SU-DHL-6 (cell line): Measurements from ENCODE around the gene WDR36.

Experiments used
- H2AFZ ChIP-seq: fragments of 200-600 bp; sonication (generic); 2 replicates; pipeline ENCODE4 v1.6.1; 2014; ENCODE audit warnings: low read depth, mild to moderate bottlenecking, moderate library complexity, mixed read lengths, antibody characterized with exemption, low read length; ENCODE audit not compliant: severe bottlenecking
- H3F3A ChIP-seq: fragments of 200-600 bp; shearing (Covaris generic); 2 replicates; pipeline ENCODE4 v1.6.0; 2016; ENCODE audit warnings: antibody characterized with exemption, mild to moderate bottlenecking; ENCODE audit not compliant: insufficient read depth
- H3K27ac ChIP-seq: fragments of 200-600 bp; sonication (generic); 2 replicates; pipeline ENCODE4 v1.5.1; 2016; ENCODE audit warnings: low read depth, mild to moderate bottlenecking, low read length, moderate library complexity, mixed read lengths
- H3K27me3 ChIP-seq: fragments of 200-600 bp; sonication (generic), shearing (Covaris generic); 2 replicates; pipeline ENCODE4 v1.6.0; 2014; ENCODE audit warnings: mild to moderate bottlenecking, low read length
- H3K36me3 ChIP-seq: fragments of 200-600 bp; sonication (generic); 2 replicates; pipeline ENCODE4 v1.6.1; 2014; ENCODE audit warnings: mild to moderate bottlenecking, low read length, mixed read lengths
- H3K4me2 ChIP-seq: fragments of 300-600, 200-600 bp; shearing (Covaris generic), sonication (generic); 2 replicates; pipeline ENCODE4 v1.6.0; 2014; ENCODE audit warnings: low read length, low read depth, mild to moderate bottlenecking; ENCODE audit not compliant: poor library complexity, severe bottlenecking
- H3K4me3 ChIP-seq: fragments of 200-600 bp; sonication (generic); 2 replicates; pipeline ENCODE4 v1.5.1; 2014; ENCODE audit warnings: antibody characterized with exemption, low read length, mild to moderate bottlenecking, mixed read lengths; ENCODE audit not compliant: insufficient read depth, poor library complexity, severe bottlenecking
- H3K79me2 ChIP-seq: fragments of 200-600 bp; sonication (generic); 2 replicates; pipeline ENCODE4 v1.6.1; 2014; ENCODE audit warnings: mild to moderate bottlenecking, low read length, moderate library complexity; ENCODE audit not compliant: insufficient read depth
- H3K9ac ChIP-seq: fragments of 200-600 bp; sonication (generic); 2 replicates; pipeline ENCODE4 v1.7.0; 2014; ENCODE audit warnings: mild to moderate bottlenecking, low read length
- H3K9me2 ChIP-seq: fragments of 200-600 bp; sonication (generic); replicated peaks from 2 replicates; pipeline ENCODE4 v1.6.1; 2014; ENCODE audit warnings: low read length; ENCODE audit not compliant: insufficient read depth
- H3K9me3 ChIP-seq: fragments of 200-600 bp; sonication (generic); 2 replicates; pipeline ENCODE4 v1.6.1; 2014; ENCODE audit warnings: low read length, mixed read lengths; ENCODE audit not compliant: insufficient read depth
- H4K20me1 ChIP-seq: fragments of 200-600 bp; sonication (generic); 2 replicates; pipeline ENCODE4 v1.6.1; 2014; ENCODE audit warnings: low read depth, mild to moderate bottlenecking, antibody characterized with exemption, low read length, moderate library complexity, mixed read lengths
- CTCF ChIP-seq: fragments of 200-600 bp; sonication (generic); IDR thresholded peaks from one replicate; pipeline ENCODE4 v1.5.1; 2017; ENCODE audit warnings: antibody characterized with exemption, mild to moderate bottlenecking, low read length, moderate library complexity; ENCODE audit not compliant: insufficient read depth, poor library complexity, severe bottlenecking
- EZH2phosphoT487 ChIP-seq: fragments of 200-600 bp; sonication (generic), shearing (Covaris generic); conservative IDR thresholded peaks from 2 replicates; pipeline ENCODE4 v1.6.1; 2018; ENCODE audit warnings: mild to moderate bottlenecking, antibody characterized with exemption, low read length, moderate library complexity, mixed read lengths

The WDR36 gene

GRCh38 chr5:111147502-111147901 lies 55.4 kb downstream of the WDR36 start:
- H3F3A ChIP-seq = no peaks in the 10 kb centered on the region

GRCh38 chr5:111151998-111152397 lies 59.9 kb downstream of the WDR36 start:
- Histone ChIP-seq H2AFZ (no peak overlapping the region), H3F3A (no peaks in the 10 kb centered on the region), H3K9me3 (no peaks in the 10 kb centered on the region), H4K20me1 (no peaks in the 10 kb centered on the region), H3K9me2 (no peaks in the 10 kb centered on the region), H3K36me3 (no peaks in the 10 kb centered on the region), H3K79me2 (no peaks in the 10 kb centered on the region), H3K27me3 (no peaks in the 10 kb centered on the region), H3K4me2 (no peak overlapping the region), H3K4me3 (no peak overlapping the region), H3K27ac (no peak overlapping the region), H3K9ac (no peak overlapping the region)
- TF ChIP-seq CTCF = no peak

More at GRCh38 chr5:111147502-111147901, 55.4 kb downstream of the WDR36 start:
- Histone ChIP-seq H3K9ac (no peak overlapping the region), H2AFZ (no peak overlapping the region), H3K9me2 (no peaks in the 10 kb centered on the region), H3K79me2 (no peaks in the 10 kb centered on the region), H3K4me3 (no peak overlapping the region), H3K9me3 (no peaks in the 10 kb centered on the region), H3K4me2 (no peak overlapping the region), H3K36me3 (no peaks in the 10 kb centered on the region), H3K27ac (no peak overlapping the region), H3K27me3 (no peaks in the 10 kb centered on the region), H4K20me1 (no peaks in the 10 kb centered on the region)
- no peak for TF ChIP-seq CTCF

- Histone ChIP-seq H3K79me2 (no peaks in the 10 kb centered on the region), H3K27me3 (no peaks in the 10 kb centered on the region), H4K20me1 (no peaks in the 10 kb centered on the region), H3K9me3 (no peaks in the 10 kb centered on the region), H3K9ac (no peak overlapping the region), H3K4me3 (no peak overlapping the region), H3K4me2 (no peak overlapping the region), H3F3A (no peaks in the 10 kb centered on the region), H3K27ac (no peak overlapping the region), H3K9me2 (no peaks in the 10 kb centered on the region), H2AFZ (no peak overlapping the region), H3K36me3 (no peaks in the 10 kb centered on the region)
- TF ChIP-seq EZH2phosphoT487 (no peak), CTCF (no peak)
These were observed 61.3 kb downstream of the WDR36 start for GRCh38 chr5:111153483-111153882.

- Histone ChIP-seq H3K79me2 (no peaks in the 10 kb centered on the region), H3F3A (no peaks in the 10 kb centered on the region), H3K27ac (no peak overlapping the region), H3K4me2 (no peak overlapping the region), H3K4me3 (no peak overlapping the region), H2AFZ (no peak overlapping the region), H4K20me1 (no peaks in the 10 kb centered on the region), H3K27me3 (no peaks in the 10 kb centered on the region), H3K9me2 (no peaks in the 10 kb centered on the region), H3K9ac (no peak overlapping the region), H3K9me3 (no peaks in the 10 kb centered on the region), H3K36me3 (no peaks in the 10 kb centered on the region)
- TF ChIP-seq CTCF (no peak), EZH2phosphoT487 (no peak)
These were observed 61.8 kb downstream of the WDR36 start for GRCh38 chr5:111153945-111154344.
